ENCODE results near the gene OR5H1.

The OR5H1 gene

GRCh38 chr3:98130421-98130820 is at the start of gene OR5H1:
OR5H1 (plus strand) TSS chr3:98130721; CDS start chr3:98132698, 1,977 bp downstream.
- H3K36me3 ChIP-seq (ENCODE audit: low read depth) = no peaks in the 10 kb centered on the region
- TF ChIP-seq CTCF (IDR thresholded peaks at IDR 0.05; ENCODE audit: poor library complexity, severe bottlenecking) = no peak
- ATAC-seq (ENCODE audit: low read depth) = no peak
- H3K4me3 ChIP-seq (ENCODE audit: severe bottlenecking) = no peak within 1 kb of the TSS
- H3K9me3 ChIP-seq (ENCODE audit: severe bottlenecking) = no peaks in the 10 kb centered on the region
- no peaks in the 10 kb centered on the region for H3K27me3 ChIP-seq (ENCODE audit: insufficient read depth, poor library complexity, severe bottlenecking)
- no peak for DNase-seq (ENCODE audit: low spot score)
- H3K27ac ChIP-seq (ENCODE audit: poor library complexity, severe bottlenecking) = no peak within 1 kb of the TSS
- H3K4me1 ChIP-seq (ENCODE audit: insufficient read depth, poor library complexity, severe bottlenecking) = no peaks in the 10 kb centered on the region

GRCh38 chr3:98086873-98087272 is 43.6 kb upstream of the OR5H1 start, which contains the start of gene OR5AC2:
OR5AC2 (plus strand) TSS chr3:98087173; CDS start chr3:98087173, 0 bp downstream.
- TF ChIP-seq CTCF (IDR thresholded peaks at IDR 0.05; ENCODE audit: poor library complexity, severe bottlenecking) = no peak
- no peak for ATAC-seq (ENCODE audit: low read depth)
- H3K36me3 ChIP-seq (ENCODE audit: low read depth) = no peaks in the 10 kb centered on the region
- H3K27me3 ChIP-seq (ENCODE audit: insufficient read depth, poor library complexity, severe bottlenecking) = no peaks in the 10 kb centered on the region
- no peaks in the 10 kb centered on the region for H3K4me1 ChIP-seq (ENCODE audit: insufficient read depth, poor library complexity, severe bottlenecking)
- DNase-seq (ENCODE audit: low spot score) = no peak
- no peaks in the 10 kb centered on the region for H3K9me3 ChIP-seq (ENCODE audit: severe bottlenecking)
- no peak within 1 kb of the TSS for H3K4me3 ChIP-seq (ENCODE audit: severe bottlenecking)
- H3K27ac ChIP-seq (ENCODE audit: poor library complexity, severe bottlenecking) = no peak within 1 kb of the TSS

GRCh38 chr3:98095882-98096281 is 34.6 kb upstream of the OR5H1 start:
- no peaks in the 10 kb centered on the region for H3K4me1 ChIP-seq (ENCODE audit: insufficient read depth, poor library complexity, severe bottlenecking)
- no peak overlapping the region for H3K27ac ChIP-seq (ENCODE audit: poor library complexity, severe bottlenecking)
- H3K27me3 ChIP-seq (ENCODE audit: insufficient read depth, poor library complexity, severe bottlenecking) = no peaks in the 10 kb centered on the region
- no peak for TF ChIP-seq CTCF (IDR thresholded peaks at IDR 0.05; ENCODE audit: poor library complexity, severe bottlenecking)
- ATAC-seq (ENCODE audit: low read depth) (no peak), DNase-seq (ENCODE audit: low spot score) (no peak)
- H3K36me3 ChIP-seq (ENCODE audit: low read depth) = no peaks in the 10 kb centered on the region
- no peaks in the 10 kb centered on the region for H3K9me3 ChIP-seq (ENCODE audit: severe bottlenecking)
- H3K4me3 ChIP-seq (ENCODE audit: severe bottlenecking) = no peak overlapping the region

- no peak overlapping the region for H3K4me3 ChIP-seq (ENCODE audit: severe bottlenecking)
- TF ChIP-seq CTCF (IDR thresholded peaks at IDR 0.05; ENCODE audit: poor library complexity, severe bottlenecking) = no peak
- H3K9me3 ChIP-seq (ENCODE audit: severe bottlenecking) = no peaks in the 10 kb centered on the region
- no peaks in the 10 kb centered on the region for H3K27me3 ChIP-seq (ENCODE audit: insufficient read depth, poor library complexity, severe bottlenecking)
- H3K4me1 ChIP-seq (ENCODE audit: insufficient read depth, poor library complexity, severe bottlenecking) = no peaks in the 10 kb centered on the region
- DNase-seq (ENCODE audit: low spot score) (no peak), ATAC-seq (ENCODE audit: low read depth) (no peak)
- no peaks in the 10 kb centered on the region for H3K36me3 ChIP-seq (ENCODE audit: low read depth)
- H3K27ac ChIP-seq (ENCODE audit: poor library complexity, severe bottlenecking) = no peak overlapping the region
These were observed 30.7 kb upstream of the OR5H1 start for GRCh38 chr3:98099848-98100247.

- no peaks in the 10 kb centered on the region for H3K36me3 ChIP-seq (ENCODE audit: low read depth)
- H3K4me3 ChIP-seq (ENCODE audit: severe bottlenecking) = no peak overlapping the region
- H3K9me3 ChIP-seq (ENCODE audit: severe bottlenecking) = peaks cover 2% of the 10 kb centered on the region
- H3K27ac ChIP-seq (ENCODE audit: poor library complexity, severe bottlenecking) = no peak overlapping the region
- DNase-seq (ENCODE audit: low spot score) (no peak), ATAC-seq (ENCODE audit: low read depth) (no peak)
- H3K4me1 ChIP-seq (ENCODE audit: insufficient read depth, poor library complexity, severe bottlenecking) = no peaks in the 10 kb centered on the region
- TF ChIP-seq CTCF (IDR thresholded peaks at IDR 0.05; ENCODE audit: poor library complexity, severe bottlenecking) = no peak
- no peaks in the 10 kb centered on the region for H3K27me3 ChIP-seq (ENCODE audit: insufficient read depth, poor library complexity, severe bottlenecking)
These were observed 22.4 kb upstream of the OR5H1 start for GRCh38 chr3:98108162-98108561.

All from RWPE2 (cell line).